GM06990 (cell line): ENCODE measurements around the gene VWA3B.

Experiments used
- DNase-seq: peaks from one replicate; pipeline ENCODE4 v3.0.0-alpha.2; 2011; ENCODE audit not compliant: insufficient read length; ENCODE audit errors: extremely low read depth
- H3K27me3 ChIP-seq: replicated peaks from 2 replicates; pipeline ENCODE4 v1.6.0; 2011; ENCODE audit warnings: low read length; ENCODE audit not compliant: control insufficient read depth, insufficient read depth
- H3K36me3 ChIP-seq: 2 replicates; pipeline ENCODE4 v1.5.1; 2011; ENCODE audit warnings: low read length; ENCODE audit not compliant: control insufficient read depth, insufficient read depth
- H3K4me3 ChIP-seq: replicated peaks from 2 replicates; pipeline ENCODE4 v1.5.1; 2011; ENCODE audit warnings: low read depth, mild to moderate bottlenecking, control low read depth, low read length
- TF ChIP-seq, protein P1 (sequence below): IDR thresholded peaks from 2 replicates; pipeline ENCODE4 v1.5.1; 2011; ENCODE audit warnings: low read length, control low read depth, mild to moderate bottlenecking, inconsistent platforms; ENCODE audit not compliant: insufficient read depth, poor library complexity, severe bottlenecking

Gene VWA3B

DNA sequence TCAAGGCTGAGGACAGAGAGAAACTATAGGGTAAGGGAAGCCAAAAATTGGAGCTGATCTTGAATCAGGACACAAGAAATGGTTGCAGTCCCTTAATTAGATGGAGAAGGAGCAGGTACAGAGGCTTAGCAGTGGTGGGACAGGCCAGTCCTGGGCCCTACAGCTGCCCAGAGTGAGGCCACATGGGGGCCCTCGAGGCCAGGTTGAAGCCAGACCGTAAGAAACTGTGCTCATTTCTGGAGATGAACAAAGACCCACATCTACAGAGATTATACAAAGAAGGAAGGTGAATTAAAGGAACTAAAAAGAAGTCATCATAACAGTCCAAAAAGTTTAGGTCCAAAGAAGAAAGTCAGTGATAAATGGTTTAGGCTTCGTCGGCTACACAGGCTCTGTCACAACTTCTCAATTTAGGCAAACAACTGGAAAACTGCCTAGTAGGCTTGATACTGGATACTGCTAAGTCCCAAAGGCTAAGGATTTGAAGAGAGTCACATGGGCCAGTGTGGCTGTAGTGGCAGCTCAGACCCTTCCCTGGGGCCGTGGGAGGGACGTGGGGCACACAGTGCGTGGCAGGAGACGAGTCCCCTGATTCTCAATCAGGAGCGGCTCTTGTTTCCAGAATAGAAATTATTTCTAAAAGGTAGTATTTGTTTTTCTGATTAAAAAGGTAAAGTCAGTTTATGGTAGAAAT is 208.9 kb downstream of the VWA3B start:
- H3K4me3 ChIP-seq: no peak overlapping the region
- DNase-seq: no peak
- H3K36me3 ChIP-seq: no peaks in the 10 kb centered on the region
- TF ChIP-seq, protein P1, sequence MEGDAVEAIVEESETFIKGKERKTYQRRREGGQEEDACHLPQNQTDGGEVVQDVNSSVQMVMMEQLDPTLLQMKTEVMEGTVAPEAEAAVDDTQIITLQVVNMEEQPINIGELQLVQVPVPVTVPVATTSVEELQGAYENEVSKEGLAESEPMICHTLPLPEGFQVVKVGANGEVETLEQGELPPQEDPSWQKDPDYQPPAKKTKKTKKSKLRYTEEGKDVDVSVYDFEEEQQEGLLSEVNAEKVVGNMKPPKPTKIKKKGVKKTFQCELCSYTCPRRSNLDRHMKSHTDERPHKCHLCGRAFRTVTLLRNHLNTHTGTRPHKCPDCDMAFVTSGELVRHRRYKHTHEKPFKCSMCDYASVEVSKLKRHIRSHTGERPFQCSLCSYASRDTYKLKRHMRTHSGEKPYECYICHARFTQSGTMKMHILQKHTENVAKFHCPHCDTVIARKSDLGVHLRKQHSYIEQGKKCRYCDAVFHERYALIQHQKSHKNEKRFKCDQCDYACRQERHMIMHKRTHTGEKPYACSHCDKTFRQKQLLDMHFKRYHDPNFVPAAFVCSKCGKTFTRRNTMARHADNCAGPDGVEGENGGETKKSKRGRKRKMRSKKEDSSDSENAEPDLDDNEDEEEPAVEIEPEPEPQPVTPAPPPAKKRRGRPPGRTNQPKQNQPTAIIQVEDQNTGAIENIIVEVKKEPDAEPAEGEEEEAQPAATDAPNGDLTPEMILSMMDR: no peak
- H3K27me3 ChIP-seq: no peaks in the 10 kb centered on the region; the same call in 1 of the 2 replicates

DNA sequence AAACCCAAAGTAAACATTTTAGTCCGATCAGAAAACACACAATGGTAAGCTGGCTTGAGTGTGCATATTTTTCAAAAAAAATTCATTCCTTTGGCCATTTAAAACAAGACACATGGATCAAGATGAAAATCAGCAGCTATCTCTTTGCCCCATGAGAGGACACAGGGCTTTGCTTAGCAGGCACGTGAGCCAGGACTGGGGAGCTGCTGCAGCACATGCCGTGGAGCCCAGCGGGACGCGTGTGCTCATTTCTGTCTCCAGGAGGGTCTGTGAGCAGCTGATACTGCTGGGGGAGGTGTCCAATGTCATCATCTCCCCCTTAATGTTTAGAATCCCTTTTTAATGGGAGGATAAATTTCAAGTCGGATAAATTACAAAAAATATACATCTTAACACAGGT is 209.5 kb downstream of the VWA3B start:
- H3K4me3 ChIP-seq: no peak overlapping the region
- H3K27me3 ChIP-seq: no peaks in the 10 kb centered on the region; the same call in 1 of the 2 replicates
- DNase-seq: no peak
- TF ChIP-seq, protein P1: no peak
- H3K36me3 ChIP-seq: no peaks in the 10 kb centered on the region

DNA sequence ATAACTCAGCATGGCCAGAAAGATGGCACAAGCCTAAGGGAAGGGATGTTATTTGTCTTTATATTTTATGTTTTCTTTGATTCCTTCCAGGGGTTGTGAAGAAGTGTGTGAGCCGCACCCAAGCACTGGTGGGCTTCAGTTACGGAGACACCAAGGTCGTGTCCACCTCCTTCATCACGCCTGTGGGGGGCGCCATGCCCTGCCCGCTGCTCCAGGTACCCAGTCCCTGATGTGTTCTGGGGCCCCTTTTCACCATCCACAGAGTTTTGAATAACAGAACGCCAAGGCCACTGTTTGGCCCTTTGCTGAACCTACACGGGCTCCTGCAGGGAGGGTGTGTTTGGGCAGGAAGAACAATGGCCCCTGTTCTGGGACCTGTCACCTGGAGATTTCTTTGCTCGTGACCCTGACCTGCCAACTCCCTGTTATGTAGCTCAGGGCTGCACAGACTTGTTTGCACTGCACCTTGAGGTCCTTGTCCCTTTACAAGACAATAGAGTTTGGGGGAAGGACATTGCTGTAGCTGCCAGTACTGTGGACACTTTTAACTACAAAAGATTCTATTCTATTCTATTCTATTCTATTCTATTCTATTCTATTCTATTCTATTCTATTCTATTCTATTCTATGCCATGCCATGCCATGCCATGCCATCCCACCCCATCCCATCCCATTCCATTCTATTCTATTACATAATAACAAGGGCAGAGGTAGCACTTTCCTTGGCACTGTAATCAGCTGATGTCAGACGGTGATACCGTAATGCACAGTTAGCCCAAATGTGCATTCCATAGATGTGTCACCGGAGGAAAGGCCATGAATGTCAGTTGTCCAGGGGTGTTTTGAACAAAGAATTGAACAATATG is 211.1 kb downstream of the VWA3B start:
- DNase-seq: no peak
- TF ChIP-seq, protein P1: peak; percentile 29
- Histone ChIP-seq H3K4me3 (no peak overlapping the region), H3K27me3 (no peaks in the 10 kb centered on the region; the same call in 1 of the 2 replicates), H3K36me3 (no peaks in the 10 kb centered on the region)

DNA sequence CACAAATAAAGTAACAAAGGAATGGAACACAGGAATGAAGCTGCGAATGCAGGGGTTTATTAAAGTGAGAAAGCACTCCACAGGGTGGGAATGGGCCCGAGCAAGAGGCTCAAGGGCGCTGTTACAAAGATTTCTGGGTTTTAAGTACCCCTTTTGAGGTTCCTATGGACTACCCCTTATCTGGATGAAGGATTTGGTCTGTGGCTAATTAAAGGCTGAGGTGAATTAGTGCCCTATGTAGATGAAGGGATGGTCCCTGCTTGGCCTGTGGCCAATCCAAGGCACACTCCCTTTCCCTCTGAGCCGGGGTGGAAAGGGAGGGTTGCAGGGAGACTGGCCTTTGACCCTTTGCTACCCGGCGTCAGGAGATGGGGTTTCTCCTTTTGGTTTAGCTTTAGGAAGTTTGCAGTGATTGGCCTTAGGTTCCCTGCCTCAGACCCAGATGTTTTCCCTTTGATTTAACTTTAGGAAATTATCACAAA is 211.8 kb downstream of the VWA3B start:
- TF ChIP-seq, protein P1: no peak
- Histone ChIP-seq H3K36me3 (no peaks in the 10 kb centered on the region), H3K27me3 (no peaks in the 10 kb centered on the region; the same call in 1 of the 2 replicates), H3K4me3 (no peak overlapping the region)
- no peak for DNase-seq

DNA sequence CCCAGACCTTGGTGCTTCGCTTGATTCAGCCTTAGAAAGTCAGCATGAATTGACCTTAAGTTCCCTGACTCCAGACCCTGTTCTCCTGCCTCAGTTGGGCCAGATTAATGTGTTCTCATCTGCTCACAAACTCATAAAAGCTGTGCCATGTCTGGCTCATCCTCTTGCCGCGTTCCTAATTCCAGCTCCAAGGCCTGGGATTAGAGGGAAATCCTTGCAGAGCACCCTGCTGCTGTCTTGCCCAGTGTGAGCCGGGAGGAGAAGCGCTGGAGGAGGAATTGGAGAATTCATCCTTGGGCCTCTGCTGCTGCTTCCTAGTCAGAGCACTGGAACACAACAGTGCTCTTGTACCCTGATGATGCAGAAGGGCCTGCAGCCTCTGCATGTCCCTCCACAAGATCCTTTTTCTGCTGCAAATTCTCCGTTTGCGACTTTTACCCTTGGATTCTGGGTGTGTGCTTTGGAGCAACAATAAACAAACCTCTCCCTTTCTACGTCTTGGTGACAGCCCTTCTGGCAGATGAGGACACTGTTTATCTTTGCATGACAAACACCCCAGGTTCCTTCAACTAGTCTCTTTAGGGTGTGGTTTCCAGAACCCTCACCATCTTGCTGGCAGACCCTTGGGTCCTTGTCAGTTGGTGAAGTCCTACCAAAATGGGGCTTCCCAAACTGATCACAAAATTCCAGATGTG is 212.4 kb downstream of the VWA3B start:
- TF ChIP-seq, protein P1: no peak
- no peaks in the 10 kb centered on the region for H3K36me3 ChIP-seq
- no peaks in the 10 kb centered on the region; the same call in 1 of the 2 replicates for H3K27me3 ChIP-seq
- no peak overlapping the region for H3K4me3 ChIP-seq
- DNase-seq: no peak
